Heart left ventricle (tissue), 13 donors: Measurements from ENCODE around the gene MUC4.

Experiments
- POLR2A ChIP-seq, 2 donors: fragments of 450-650 bp; IDR thresholded peaks; one replicate each; pipeline ENCODE4 v1.6.1; 2017; ENCODE audit warnings: antibody characterized with exemption in 2 of 2, mild to moderate bottlenecking in 2 of 2, moderate library complexity in 2 of 2
- TF ChIP-seq, protein P1 (sequence below), 12 donors: fragments of 200-600 bp; sonication (generic) in 4 of 12; IDR thresholded peaks; one replicate each; pipeline versions ENCODE4 v1.5.0 to v1.8.0; 2018 to 2022; ENCODE audit warnings: antibody characterized with exemption in 12 of 12, mild to moderate bottlenecking in 5 of 12
- donor health status: ischemic (EF 13 %, LVEDD 7.1; RV severe dilation, severe dysfunction).
- donor health status: DM: no; HTN: yes; CAD: no.
- donor health status: DM: no; HTN: no; CAD: no.
- donor health status: ischemic (EF 25% LVEDD 6.9; RV normal size, moderate dysfunction).
- donor health status: ischemic (EF 25% LVEDD 5.7; RV mildly dilated, moderate dysfunction).
- donor health status: ischemic (EF 35%, LVEDD 5.7; RV mildly dilated, moderate dysfunction).
- donor health status: nonischemic (EF 11% LVEDD 7.7; RV severe dilation, severe dysfunction).
- donor health status: DM: yes; HTN: yes; CAD: no.
- donor health status: PGD.
- donor health status: ischemic (EF 29% LVEDD 5.4; RV normal size, mild dysfunction).
- donor health status: nonischemic (EF 23%, LVEDD 6.1; RV moderate dilation, normal function).

- TF ChIP-seq, protein P1, sequence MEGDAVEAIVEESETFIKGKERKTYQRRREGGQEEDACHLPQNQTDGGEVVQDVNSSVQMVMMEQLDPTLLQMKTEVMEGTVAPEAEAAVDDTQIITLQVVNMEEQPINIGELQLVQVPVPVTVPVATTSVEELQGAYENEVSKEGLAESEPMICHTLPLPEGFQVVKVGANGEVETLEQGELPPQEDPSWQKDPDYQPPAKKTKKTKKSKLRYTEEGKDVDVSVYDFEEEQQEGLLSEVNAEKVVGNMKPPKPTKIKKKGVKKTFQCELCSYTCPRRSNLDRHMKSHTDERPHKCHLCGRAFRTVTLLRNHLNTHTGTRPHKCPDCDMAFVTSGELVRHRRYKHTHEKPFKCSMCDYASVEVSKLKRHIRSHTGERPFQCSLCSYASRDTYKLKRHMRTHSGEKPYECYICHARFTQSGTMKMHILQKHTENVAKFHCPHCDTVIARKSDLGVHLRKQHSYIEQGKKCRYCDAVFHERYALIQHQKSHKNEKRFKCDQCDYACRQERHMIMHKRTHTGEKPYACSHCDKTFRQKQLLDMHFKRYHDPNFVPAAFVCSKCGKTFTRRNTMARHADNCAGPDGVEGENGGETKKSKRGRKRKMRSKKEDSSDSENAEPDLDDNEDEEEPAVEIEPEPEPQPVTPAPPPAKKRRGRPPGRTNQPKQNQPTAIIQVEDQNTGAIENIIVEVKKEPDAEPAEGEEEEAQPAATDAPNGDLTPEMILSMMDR (IDR thresholded peaks at IDR 0.05) = no peak
- TF ChIP-seq POLR2A (IDR thresholded peaks at IDR 0.05) = no peak
These were observed 80.3 kb downstream of the MUC4 start for GRCh38 chr3:195731356-195731905.
